HepG2 (cell line): ENCODE measurements around the gene FUT1. TPM values are rescaled to one million over a fixed set of nuclear protein-coding genes. Genes with fewer than 3 reads are reported as not detected.

ENCODE experiments used
- ARNTL ChIP-seq: sonication (generic); formaldehyde crosslinking; IDR thresholded peaks from 2 replicates; pipeline ENCODE4 v1.4.0; 2020; ENCODE audit warnings: mild to moderate bottlenecking, missing genetic modification reagents
- FOXP1 ChIP-seq, 2 experiments: fragments of 450-650 bp in 1 of 2; IDR thresholded peaks; 2 replicates each; pipeline ENCODE4 v1.6.1; 2017 to 2018; ENCODE audit warnings: antibody characterized with exemption in 1 of 2
- HNRNPUL1 ChIP-seq: fragments of 200-400 bp; formaldehyde crosslinking; IDR thresholded peaks from 2 replicates; pipeline ENCODE4 v1.6.1; 2017; ENCODE audit warnings: low read depth, mild to moderate bottlenecking, low read length, moderate library complexity
- HOXA3 ChIP-seq: sonication (generic); formaldehyde crosslinking; IDR thresholded peaks from 2 replicates; pipeline ENCODE4 v1.5.0; 2020; ENCODE audit warnings: missing genetic modification reagents
- KAT7 ChIP-seq: IDR thresholded peaks from 2 replicates; pipeline ENCODE4 v1.6.1; 2018; ENCODE audit warnings: borderline replicate concordance, missing compliant biosample characterization
- MLLT10 ChIP-seq: sonication (generic); formaldehyde crosslinking; IDR thresholded peaks from 2 replicates; pipeline ENCODE4 v1.4.0; 2020; ENCODE audit warnings: missing genetic modification reagents
- MYNN ChIP-seq: sonication (generic); formaldehyde crosslinking; IDR thresholded peaks from 2 replicates; pipeline ENCODE4 v1.4.0; 2020; ENCODE audit warnings: mild to moderate bottlenecking, low read depth, missing genetic modification reagents
- NFYC ChIP-seq: IDR thresholded peaks from 2 replicates; pipeline ENCODE4 v1.6.1; 2016; ENCODE audit warnings: missing genetic modification reagents, missing compliant biosample characterization
- RAD21 ChIP-seq: fragments of 450-650 bp; formaldehyde crosslinking; IDR thresholded peaks from 2 replicates; pipeline ENCODE4 v1.5.0; 2020; ENCODE audit warnings: mild to moderate bottlenecking
- RFX3 ChIP-seq: IDR thresholded peaks from 2 replicates; pipeline ENCODE4 v1.6.1; 2016; ENCODE audit warnings: missing biosample characterization, missing genetic modification reagents
- SP1 ChIP-seq, 2 experiments: fragments of 450-650 bp in 1 of 2; sonication (generic) in 1 of 2; formaldehyde crosslinking in 1 of 2; IDR thresholded peaks; 2 replicates each; pipeline versions ENCODE4 v1.4.0 to v1.6.1; 2016 to 2020; ENCODE audit warnings: missing genetic modification reagents in 1 of 2
- SUZ12 ChIP-seq: fragments of 150-350 bp; IDR thresholded peaks from 2 replicates; pipeline ENCODE4 v1.6.1; 2014; ENCODE audit warnings: low read depth, low read length
- THYN1 ChIP-seq: sonication (generic); formaldehyde crosslinking; IDR thresholded peaks from 2 replicates; pipeline ENCODE4 v1.8.1; 2023; ENCODE audit warnings: low read depth, mild to moderate bottlenecking, moderate library complexity, missing genetic modification reagents, borderline replicate concordance
- WIZ ChIP-seq: sonication (generic); formaldehyde crosslinking; IDR thresholded peaks from 2 replicates; pipeline ENCODE4 v1.5.1; 2020; ENCODE audit warnings: mild to moderate bottlenecking, missing genetic modification reagents
- ZFP37 ChIP-seq: sonication (generic); formaldehyde crosslinking; IDR thresholded peaks from 2 replicates; pipeline ENCODE4 v1.4.0; 2020; ENCODE audit warnings: missing genetic modification reagents, borderline replicate concordance
- ZFP62 ChIP-seq: sonication (generic); formaldehyde crosslinking; IDR thresholded peaks from 2 replicates; pipeline ENCODE4 v1.4.0; 2020; ENCODE audit warnings: missing genetic modification reagents
- ZFP90 ChIP-seq: sonication (generic); formaldehyde crosslinking; IDR thresholded peaks from 2 replicates; pipeline ENCODE4 v1.8.0; 2022; ENCODE audit warnings: missing genetic modification reagents, mild to moderate bottlenecking, inconsistent platforms, borderline replicate concordance
- ZNF331 ChIP-seq: sonication (generic); formaldehyde crosslinking; IDR thresholded peaks from 2 replicates; pipeline ENCODE4 v1.4.0; 2020; ENCODE audit warnings: missing genetic modification reagents
- ZNF468 ChIP-seq: sonication (generic); formaldehyde crosslinking; IDR thresholded peaks from 2 replicates; pipeline ENCODE4 v1.8.0; 2022; ENCODE audit warnings: mild to moderate bottlenecking, moderate library complexity, missing genetic modification reagents
- ZNF558 ChIP-seq: sonication (generic); formaldehyde crosslinking; IDR thresholded peaks from 2 replicates; pipeline ENCODE4 v1.9.0; 2022; ENCODE audit warnings: mild to moderate bottlenecking, missing genetic modification reagents, borderline replicate concordance
- ZNF749 ChIP-seq: sonication (generic); formaldehyde crosslinking; IDR thresholded peaks from 2 replicates; pipeline ENCODE4 v1.8.0; 2022; ENCODE audit warnings: mild to moderate bottlenecking, missing genetic modification reagents, moderate library complexity, borderline replicate concordance
- ZNF776 ChIP-seq: sonication (generic); formaldehyde crosslinking; IDR thresholded peaks from 2 replicates; pipeline ENCODE4 v1.4.0; 2020; ENCODE audit warnings: mild to moderate bottlenecking, missing genetic modification reagents
- polyA plus RNA-seq, 8 experiments: library from polyadenylated mRNA; depleted of rRNA in 3 of 8; stranded (reverse) in 7 of 8; unstranded in 1 of 8; fragments of >200 nt; fragmentation: Illumina TruSeq in 4 of 8; extraction: Trizol in 4 of 8; gene quantifications; 2 replicates each; pipeline versions ENCODE4 v1.2.1 to v1.2.3, GENCODE V29; 2011 to 2016; ENCODE audit warnings: low read depth in 4 of 8, missing spikeins in 1 of 8, mixed read lengths in 1 of 8; ENCODE audit not compliant: insufficient read depth in 1 of 8
- total RNA-seq, 5 experiments: library from RNA; depleted of rRNA; stranded (reverse); fragments of >200 nt; fragmentation: Illumina TruSeq; extraction: Trizol; gene quantifications; 2 replicates each; pipeline ENCODE4 v1.2.3, GENCODE V29; 2016; ENCODE audit warnings: low read depth in 1 of 5
- TF ChIP-seq, protein P1 (sequence below): sonication (generic); formaldehyde crosslinking; IDR thresholded peaks from 2 replicates; pipeline ENCODE4 v1.4.0; 2020; ENCODE audit warnings: missing genetic modification reagents
- TF ChIP-seq, protein P2 (sequence below): sonication (generic); formaldehyde crosslinking; IDR thresholded peaks from 2 replicates; pipeline ENCODE4 v1.4.0; 2020; ENCODE audit warnings: mild to moderate bottlenecking, missing genetic modification reagents
- TF ChIP-seq, protein P3 (sequence below): sonication (generic); formaldehyde crosslinking; IDR thresholded peaks from 2 replicates; pipeline ENCODE4 v1.8.0; 2022; ENCODE audit warnings: mild to moderate bottlenecking, missing genetic modification reagents, moderate library complexity
- TF ChIP-seq, protein P4 (sequence below): sonication (generic); formaldehyde crosslinking; IDR thresholded peaks from 2 replicates; pipeline ENCODE4 v1.5.1; 2020; ENCODE audit warnings: missing genetic modification reagents, mild to moderate bottlenecking, borderline replicate concordance
- TF ChIP-seq, protein P5 (sequence below): IDR thresholded peaks from 2 replicates; pipeline ENCODE4 v1.6.1; 2016; ENCODE audit warnings: missing biosample characterization, missing genetic modification reagents, low read depth

Gene FUT1
- total and polyA plus RNA-seq, 2 of the 13 experiments (the other 11 are each of a cell fraction or from before 2014, with no cell fraction given), result 0.07 to 1.1 TPM

DNA sequence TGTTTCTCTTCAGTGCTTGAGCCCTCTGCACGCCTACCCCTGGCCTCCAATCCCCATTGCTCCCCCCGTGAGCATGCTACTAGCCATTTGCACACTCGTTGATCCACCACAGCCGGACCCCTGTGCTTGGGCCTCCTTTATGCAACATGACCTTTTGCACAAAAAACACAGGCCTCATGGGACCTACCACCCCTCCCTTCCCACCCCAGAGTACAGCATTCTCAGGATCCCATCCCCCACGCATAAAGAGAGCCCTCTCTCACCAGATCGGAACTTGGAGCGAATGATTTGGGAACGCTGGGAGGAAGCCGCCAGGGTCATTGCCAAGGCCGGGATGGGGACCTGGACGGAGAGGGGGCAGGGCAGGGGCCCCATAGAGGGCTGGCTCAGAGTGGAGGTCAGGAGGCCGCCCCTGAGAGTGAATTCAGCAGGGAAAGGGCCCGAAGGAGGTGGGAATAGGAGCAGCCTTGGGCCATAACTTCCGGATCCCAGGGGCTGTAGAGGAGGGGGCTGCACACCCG is 33.7 kb downstream of the FUT1 start (continued):
- no peak for TF ChIP-seq NFYC
- TF ChIP-seq, protein P1, sequence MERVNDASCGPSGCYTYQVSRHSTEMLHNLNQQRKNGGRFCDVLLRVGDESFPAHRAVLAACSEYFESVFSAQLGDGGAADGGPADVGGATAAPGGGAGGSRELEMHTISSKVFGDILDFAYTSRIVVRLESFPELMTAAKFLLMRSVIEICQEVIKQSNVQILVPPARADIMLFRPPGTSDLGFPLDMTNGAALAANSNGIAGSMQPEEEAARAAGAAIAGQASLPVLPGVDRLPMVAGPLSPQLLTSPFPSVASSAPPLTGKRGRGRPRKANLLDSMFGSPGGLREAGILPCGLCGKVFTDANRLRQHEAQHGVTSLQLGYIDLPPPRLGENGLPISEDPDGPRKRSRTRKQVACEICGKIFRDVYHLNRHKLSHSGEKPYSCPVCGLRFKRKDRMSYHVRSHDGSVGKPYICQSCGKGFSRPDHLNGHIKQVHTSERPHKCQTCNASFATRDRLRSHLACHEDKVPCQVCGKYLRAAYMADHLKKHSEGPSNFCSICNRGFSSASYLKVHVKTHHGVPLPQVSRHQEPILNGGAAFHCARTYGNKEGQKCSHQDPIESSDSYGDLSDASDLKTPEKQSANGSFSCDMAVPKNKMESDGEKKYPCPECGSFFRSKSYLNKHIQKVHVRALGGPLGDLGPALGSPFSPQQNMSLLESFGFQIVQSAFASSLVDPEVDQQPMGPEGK (CRISPR knock-in tag), result peak; percentile 85
- TF ChIP-seq ZFP90, result 0 out of 2 replicates have a peak, but pooled peaks have one; percentile 38
- no peak for TF ChIP-seq WIZ (CRISPR knock-in tag)
- TF ChIP-seq SP1 (IDR thresholded peaks at IDR 0.05), result no peak
- TF ChIP-seq SP1 (CRISPR knock-in tag; IDR thresholded peaks at IDR 0.05), result no peak
- TF ChIP-seq HOXA3 (CRISPR knock-in tag), result peak; percentile 61
- peak; percentile 51; the same call in 1 of the 2 replicates for TF ChIP-seq ARNTL (CRISPR knock-in tag)
- TF ChIP-seq, protein P2, sequence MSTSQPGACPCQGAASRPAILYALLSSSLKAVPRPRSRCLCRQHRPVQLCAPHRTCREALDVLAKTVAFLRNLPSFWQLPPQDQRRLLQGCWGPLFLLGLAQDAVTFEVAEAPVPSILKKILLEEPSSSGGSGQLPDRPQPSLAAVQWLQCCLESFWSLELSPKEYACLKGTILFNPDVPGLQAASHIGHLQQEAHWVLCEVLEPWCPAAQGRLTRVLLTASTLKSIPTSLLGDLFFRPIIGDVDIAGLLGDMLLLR (CRISPR knock-in tag), result no peak
- no peak for TF ChIP-seq ZNF558
- no peak for TF ChIP-seq KAT7
- no peak for TF ChIP-seq ZFP62 (CRISPR knock-in tag)
- TF ChIP-seq, protein P3, sequence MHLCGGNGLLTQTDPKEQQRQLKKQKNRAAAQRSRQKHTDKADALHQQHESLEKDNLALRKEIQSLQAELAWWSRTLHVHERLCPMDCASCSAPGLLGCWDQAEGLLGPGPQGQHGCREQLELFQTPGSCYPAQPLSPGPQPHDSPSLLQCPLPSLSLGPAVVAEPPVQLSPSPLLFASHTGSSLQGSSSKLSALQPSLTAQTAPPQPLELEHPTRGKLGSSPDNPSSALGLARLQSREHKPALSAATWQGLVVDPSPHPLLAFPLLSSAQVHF (CRISPR knock-in tag), result no peak
- TF ChIP-seq, protein P4, sequence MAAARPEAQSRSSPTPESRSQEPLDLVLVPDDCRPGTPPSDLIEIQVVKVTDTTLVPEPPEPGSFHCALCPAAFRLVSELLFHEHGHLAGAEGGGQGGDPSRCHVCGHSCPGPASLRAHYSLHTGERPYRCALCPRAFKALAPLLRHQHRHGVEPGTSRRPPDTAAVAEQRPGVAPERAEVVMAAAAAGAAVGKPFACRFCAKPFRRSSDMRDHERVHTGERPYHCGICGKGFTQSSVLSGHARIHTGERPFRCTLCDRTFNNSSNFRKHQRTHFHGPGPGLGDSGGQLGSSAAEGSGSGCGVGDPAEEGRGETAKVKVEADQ (CRISPR knock-in tag), result 0 out of 2 replicates have a peak, but pooled peaks have one; percentile 45
- no peak for TF ChIP-seq FOXP1 (IDR thresholded peaks at IDR 0.05)
- no peak for TF ChIP-seq FOXP1 (CRISPR knock-in tag; IDR thresholded peaks at IDR 0.05)
- no peak for TF ChIP-seq ZNF468 (CRISPR knock-in tag)
- TF ChIP-seq, protein P5, sequence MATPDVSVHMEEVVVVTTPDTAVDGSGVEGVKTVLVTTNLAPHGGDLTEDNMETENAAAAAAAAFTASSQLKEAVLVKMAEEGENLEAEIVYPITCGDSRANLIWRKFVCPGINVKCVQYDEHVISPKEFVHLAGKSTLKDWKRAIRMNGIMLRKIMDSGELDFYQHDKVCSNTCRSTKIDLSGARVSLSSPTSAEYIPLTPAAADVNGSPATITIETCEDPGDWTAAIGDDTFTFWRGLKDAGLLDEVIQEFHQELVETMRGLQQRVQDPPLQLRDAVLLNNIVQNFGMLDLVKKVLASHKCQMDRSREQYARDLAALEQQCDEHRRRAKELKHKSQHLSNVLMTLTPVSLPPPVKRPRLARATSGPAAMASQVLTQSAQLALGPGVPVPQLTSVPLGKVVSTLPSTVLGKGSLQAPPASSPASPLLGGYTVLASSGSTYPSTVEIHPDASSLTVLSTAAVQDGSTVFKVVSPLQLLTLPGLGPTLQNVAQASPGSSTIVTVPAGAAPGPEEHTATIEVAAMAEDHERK (CRISPR knock-in tag), result no peak
- no peak for TF ChIP-seq RFX3
- no peak for TF ChIP-seq MLLT10 (CRISPR knock-in tag)
- no peak for TF ChIP-seq THYN1
- TF ChIP-seq RAD21 (CRISPR knock-in tag), result no peak
- TF ChIP-seq ZFP37, result no peak
- no peak for TF ChIP-seq MYNN (CRISPR knock-in tag)
- no peak for TF ChIP-seq ZNF776 (CRISPR knock-in tag)
- no peak for TF ChIP-seq ZNF749 (CRISPR knock-in tag)
- TF ChIP-seq SUZ12, result no peak
- peak; percentile 50 for TF ChIP-seq ZNF331
- no peak for TF ChIP-seq HNRNPUL1
